Left ventricle myocardium superior (tissue), 1 donor: ENCODE measurements around the gene BASP1. TPM values are rescaled to one million over a fixed set of nuclear protein-coding genes. Genes with fewer than 3 reads are reported as not detected.
A peak's percentile ranks its signal among the peaks of the same experiment; 100 is the strongest.

ENCODE experiments used
- ATAC-seq: fragments of 200-7000 bp; cut with Tn5 transposase; one replicate; pipeline ENCODE4 v1.9.1; 2020; ENCODE audit warnings: mild to moderate bottlenecking, moderate library complexity
- DNase-seq: peaks from one replicate; pipeline ENCODE4 v3.0.0-alpha.2; 2020
- intact Hi-C: fragments of 100-400 bp; cut with micrococcal nuclease; formaldehyde crosslinking; loops from one replicate; pipeline ENCODE4 v1.11.0; 2022
- total RNA-seq: library from RNA; stranded (reverse); fragmentation: NEBNext Ultra II Directional; extraction: Animal tissue kit (Norgen Biotek cat#: 25700); gene quantifications from one replicate; pipeline ENCODE4 v1.2.1, GENCODE V29; 2021
- donor health status: DM: no; HTN: yes; CAD: no; lungs with severe emphysema.

The BASP1 gene
- total RNA-seq, 1 donor from 2014 or later, result 2.0 TPM

- no peak for ATAC-seq
Measured at GRCh38 chr5:17219006-17219422, 1.6 kb downstream of the BASP1 start.

GRCh38 chr5:17219469-17219868, 2.0 kb downstream of the BASP1 start:
- ATAC-seq (no peak), DNase-seq (no peak)
- intact Hi-C loops, result loop anchor here (10.0 kb wide), 1 partner anchor 1085 kb away; no protein-coding TSS in a partner anchor

More at GRCh38 chr5:17219006-17219422, 1.6 kb downstream of the BASP1 start:
- DNase-seq, result no peak
- intact Hi-C loops, result loop anchor here (10.0 kb wide), 1 partner anchor 1086 kb away; no protein-coding TSS in a partner anchor

- ATAC-seq (no peak), DNase-seq (no peak)
- intact Hi-C loops, result loop anchor here (10.0 kb wide), 1 partner anchor 1085 kb away; no protein-coding TSS in a partner anchor
Measured at GRCh38 chr5:17219992-17220391, 2.6 kb downstream of the BASP1 start.

- intact Hi-C loops, result no loop called here
- no peak for DNase-seq
Measured at GRCh38 chr5:17220469-17220868, 3.0 kb downstream of the BASP1 start.

GRCh38 chr5:17221843-17222636, 4.6 kb downstream of the BASP1 start:
- intact Hi-C loops, result no loop called here
- DNase-seq (no peak), ATAC-seq (no peak)

More at GRCh38 chr5:17220469-17220868, 3.0 kb downstream of the BASP1 start:
- ATAC-seq, result no peak

- ATAC-seq (no peak), DNase-seq (no peak)
- intact Hi-C loops, result no loop called here
Measured at GRCh38 chr5:17222664-17223063, 5.2 kb downstream of the BASP1 start.

DNA sequence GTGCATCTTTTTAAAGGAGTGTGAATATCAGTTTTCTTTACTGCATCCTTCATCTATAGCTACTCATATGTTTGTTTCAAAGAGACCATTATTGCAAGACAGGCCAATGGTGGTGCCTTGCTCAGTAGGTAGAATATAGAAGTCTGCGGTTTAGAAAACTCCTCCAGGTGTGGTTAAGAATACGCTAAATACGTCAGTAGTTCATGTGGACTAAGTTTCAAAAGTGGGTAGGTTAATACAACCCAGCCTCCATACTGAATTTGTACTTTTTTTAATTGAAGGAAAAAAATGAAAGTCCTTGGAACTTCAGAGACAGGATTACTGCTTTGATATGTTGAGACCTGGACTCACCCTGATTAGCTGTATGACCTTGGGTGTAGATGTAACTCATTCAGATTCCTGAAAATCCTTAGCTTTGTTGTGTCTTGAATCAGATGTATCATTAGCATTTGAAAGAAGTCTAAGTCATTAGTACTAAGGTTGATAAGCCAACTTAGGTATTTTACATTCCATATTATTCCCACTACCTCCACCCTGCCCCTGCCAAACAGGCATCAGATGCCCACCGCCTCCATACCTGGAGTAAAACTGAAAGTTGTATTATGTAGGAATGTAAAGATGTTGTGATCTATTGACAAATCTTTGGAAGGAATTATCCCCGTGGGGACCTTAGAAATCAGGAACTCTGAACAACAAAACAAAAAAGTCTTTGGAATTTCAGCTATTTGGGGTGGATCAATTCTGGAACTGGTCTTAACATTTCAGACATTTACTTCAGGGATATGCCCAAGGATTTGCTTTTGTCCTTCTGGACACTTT, 6.1 kb downstream of the BASP1 start:
- ATAC-seq (no peak), DNase-seq (no peak)
- intact Hi-C loops, result no loop called here

GRCh38 chr5:17224858-17225511, 7.6 kb downstream of the BASP1 start:
- ATAC-seq, result no peak
- intact Hi-C loops, result no loop called here
- DNase-seq, result no peak

DNA sequence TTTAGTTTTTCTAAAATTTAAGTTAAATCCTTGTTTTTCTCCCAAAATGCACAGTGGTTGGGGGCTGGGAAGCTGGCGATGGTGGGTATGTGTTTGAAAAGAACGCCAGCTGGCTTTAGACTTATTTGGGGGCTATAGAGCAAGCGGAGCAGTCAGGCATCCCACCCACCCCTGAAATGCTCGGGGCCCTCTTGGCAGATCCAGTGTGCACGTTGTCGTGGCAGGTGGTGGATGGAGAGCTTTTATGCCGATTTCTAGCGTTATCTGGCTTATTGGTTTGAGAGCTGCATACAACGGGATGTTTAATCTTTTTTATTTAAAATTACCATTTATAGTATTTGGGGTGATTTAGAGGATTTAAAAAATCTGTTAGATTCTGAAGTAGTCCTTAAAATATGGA, 8.1 kb downstream of the BASP1 start:
- ATAC-seq (no peak), DNase-seq (no peak)
- intact Hi-C loops, result no loop called here

DNA sequence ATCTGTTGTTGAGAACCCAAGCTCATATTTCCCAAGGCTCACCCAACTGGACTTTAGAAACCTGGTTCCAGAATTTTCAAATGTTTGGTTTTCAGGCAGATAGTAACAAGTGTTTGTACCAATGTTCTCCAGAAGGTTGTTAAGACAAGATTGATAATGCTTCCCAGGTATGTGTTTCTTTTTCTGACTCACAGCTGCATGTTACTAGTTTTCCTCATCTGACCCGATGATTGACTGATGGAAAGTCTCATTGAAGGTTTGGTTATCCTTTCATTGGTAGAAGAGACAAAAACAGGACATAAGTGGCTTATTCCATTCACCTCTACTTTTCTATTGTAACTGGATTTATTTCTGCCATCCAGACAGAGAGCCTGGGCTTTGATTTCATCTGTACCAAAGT, 10.4 kb downstream of the BASP1 start:
- ATAC-seq, result no peak
- no peak for DNase-seq
- intact Hi-C loops, result no loop called here

DNA sequence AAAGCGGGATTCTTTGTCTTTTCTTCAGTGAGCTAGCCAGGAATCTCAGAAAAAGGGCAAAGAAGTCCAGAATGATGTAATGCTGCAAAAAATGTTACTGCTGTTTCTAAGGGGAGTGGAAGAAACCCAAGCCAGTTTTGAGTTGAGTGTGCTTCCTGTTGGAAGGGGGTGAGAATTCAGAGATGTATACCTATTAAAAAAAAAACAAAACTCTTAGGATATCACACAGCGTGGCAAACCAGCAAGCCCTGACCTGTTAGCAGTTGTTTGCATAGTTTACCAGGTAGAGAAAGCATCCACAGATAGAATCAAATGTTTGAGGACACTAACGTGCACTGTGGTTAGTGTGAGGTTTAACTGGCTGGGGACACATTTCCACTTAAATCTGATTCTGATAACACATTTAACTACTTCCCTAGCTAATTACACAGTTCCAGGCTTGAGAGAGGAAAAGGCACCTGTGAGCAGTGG, 11.4 kb downstream of the BASP1 start:
- peak; percentile 51 for ATAC-seq
- intact Hi-C loops, result no loop called here

GRCh38 chr5:17229313-17229712, 11.9 kb downstream of the BASP1 start:
- peak; percentile 38 for ATAC-seq
- DNase-seq, result no peak
- intact Hi-C loops, result no loop called here

More for the DNA sequence above, 11.4 kb downstream of the BASP1 start:
- no peak for DNase-seq

DNA sequence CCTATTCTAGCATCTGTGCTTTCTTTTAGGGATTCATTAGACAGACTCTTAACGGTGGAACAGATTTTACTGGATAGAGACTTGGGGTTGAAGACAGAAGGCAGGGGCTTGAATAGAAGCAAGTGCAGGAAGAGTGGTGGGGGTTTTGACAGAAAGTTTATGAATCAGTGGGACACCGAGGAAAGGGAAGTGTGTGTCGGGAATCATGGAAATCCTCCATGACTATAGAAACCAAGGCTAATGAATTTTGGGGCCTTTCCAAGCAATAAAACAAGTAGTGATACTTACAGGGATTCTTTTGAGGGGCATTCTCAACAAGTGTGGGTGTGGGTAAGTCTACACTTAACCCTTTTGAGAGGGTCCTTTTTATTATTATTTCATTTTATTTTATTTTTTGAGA, 12.8 kb downstream of the BASP1 start:
- ATAC-seq (no peak), DNase-seq (no peak)
- intact Hi-C loops, result no loop called here

GRCh38 chr5:17230808-17231525, 13.5 kb downstream of the BASP1 start:
- ATAC-seq (no peak), DNase-seq (no peak)
- intact Hi-C loops, result no loop called here

- DNase-seq (no peak), ATAC-seq (no peak)
- intact Hi-C loops, result no loop called here
Measured at GRCh38 chr5:17232405-17232804, 15.0 kb downstream of the BASP1 start.

DNA sequence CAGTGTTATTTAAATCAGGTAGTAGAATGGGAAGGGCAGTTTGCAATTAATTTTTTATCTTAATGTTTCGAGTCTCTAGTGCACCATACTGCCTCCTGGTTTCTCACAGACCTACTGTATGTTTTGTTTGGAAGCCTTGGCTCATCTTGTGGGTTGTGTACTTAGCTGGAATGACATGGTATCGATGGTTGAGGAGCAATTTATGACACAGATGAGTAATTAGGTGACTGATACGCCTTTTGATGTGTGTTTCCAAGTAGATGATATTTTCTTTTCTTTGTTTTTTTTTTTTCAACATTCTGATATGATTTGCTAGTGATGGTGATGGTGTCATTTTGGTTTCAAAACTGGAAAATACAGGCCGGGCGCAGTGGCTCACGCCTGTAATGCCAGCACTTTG, 16.1 kb downstream of the BASP1 start:
- DNase-seq (no peak), ATAC-seq (no peak)
- intact Hi-C loops, result no loop called here

GRCh38 chr5:17234374-17234773, 16.9 kb downstream of the BASP1 start:
- intact Hi-C loops, result no loop called here
- DNase-seq, result no peak
- ATAC-seq, result no peak

DNA sequence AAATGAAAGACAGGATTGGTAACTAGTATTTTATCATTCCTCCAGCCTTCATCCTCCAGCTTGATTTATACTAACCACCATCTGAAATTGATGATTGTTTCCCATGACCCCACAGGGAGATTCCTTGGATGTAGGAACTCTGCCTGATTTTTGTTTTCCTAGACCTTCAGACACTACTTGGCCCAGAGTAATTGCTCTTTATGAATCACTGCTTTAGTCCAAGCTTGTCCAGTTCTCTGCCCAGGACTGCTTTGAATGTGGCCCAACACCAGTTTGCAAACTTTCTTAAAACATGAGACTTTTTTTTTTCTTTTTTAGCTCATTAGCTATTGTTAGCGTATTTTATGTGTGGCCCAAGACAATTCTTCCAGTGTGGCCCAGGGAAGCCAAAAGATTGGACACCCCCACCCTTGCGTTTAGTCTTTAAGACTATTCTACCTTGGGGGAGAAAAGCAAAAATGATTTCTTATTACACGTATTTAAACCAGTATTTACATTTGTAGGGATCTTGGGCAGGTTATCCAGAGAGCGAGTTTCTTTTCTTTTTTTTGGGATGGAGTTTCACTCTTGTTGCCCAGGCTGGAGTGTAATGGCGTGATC, 18.4 kb downstream of the BASP1 start:
- DNase-seq (no peak), ATAC-seq (no peak)
- intact Hi-C loops, result no loop called here
